B cell (primary cell): ENCODE data around the gene HSPBAP1. TPM values are rescaled to one million over a fixed set of nuclear protein-coding genes. Genes with fewer than 3 reads are reported as not detected.

Experiments used
- ATAC-seq: fragments of 200-7000 bp; cut with Tn5 transposase; one replicate; pipeline ENCODE4 v1.10.0; 2021; ENCODE audit warnings: low read depth, mild to moderate bottlenecking, moderate number of reproducible peaks, moderate library complexity
- CTCF ChIA-PET: fragments of 350-600 bp; sonication (Branson Sonifier 250); formaldehyde crosslinking; loops from one replicate; lab custom pipeline; 2021; ENCODE audit warnings: antibody characterized with exemption, inconsistent platforms; lab: Charles Lee
- POLR2A ChIA-PET: fragments of 350-600 bp; sonication (Branson Sonifier 250); formaldehyde crosslinking; loops from one replicate; lab custom pipeline; 2021; ENCODE audit warnings: antibody characterized with exemption; lab: Charles Lee
- DNase-seq: peaks from one replicate; pipeline ENCODE4 v3.0.0; 2013
- H2AFZ ChIP-seq: 2 replicates; pipeline ENCODE4 v1.6.1; 2012; ENCODE audit warnings: mild to moderate bottlenecking, low read depth, low read length; ENCODE audit not compliant: insufficient read depth, poor library complexity, severe bottlenecking
- H3K27ac ChIP-seq, 2 donors: 1 replicate in 1 of 2; 2 replicates in 1 of 2; pipeline ENCODE4 v1.5.1; 2012 to 2013; ENCODE audit warnings: low read length in 2 of 2, mild to moderate bottlenecking in 2 of 2, moderate library complexity in 1 of 2
- H3K27me3 ChIP-seq, 4 experiments: fragments of 200-600 bp in 1 of 4; sonication (generic) in 1 of 4; replicated peaks in 1 of 4; 1 replicate in 2 of 4; 2 replicates in 2 of 4; pipeline versions ENCODE4 v1.6.1 to v1.7.0; 2013 to 2016; ENCODE audit warnings: low read length in 3 of 4, mild to moderate bottlenecking in 2 of 4, mixed read lengths in 1 of 4, moderate library complexity in 1 of 4; ENCODE audit not compliant: insufficient read depth in 4 of 4, control insufficient read depth in 3 of 4; ENCODE audit errors: control extremely low read depth in 1 of 4
- H3K36me3 ChIP-seq, 2 experiments: replicated peaks in 1 of 2; 1 replicate in 1 of 2; 2 replicates in 1 of 2; pipeline versions ENCODE4 v1.6.1 to v1.7.1; 2013; ENCODE audit warnings: low read length in 1 of 2; ENCODE audit not compliant: insufficient read depth in 2 of 2, control insufficient read depth in 1 of 2; ENCODE audit errors: control extremely low read depth in 1 of 2, extremely low read depth in 1 of 2
- H3K4me1 ChIP-seq, 2 donors: fragments of 200-600 bp in 1 of 2; sonication (generic) in 1 of 2; 1 replicate in 1 of 2; 2 replicates in 1 of 2; pipeline versions ENCODE4 v1.5.1 to v1.6.1; 2013 to 2017; ENCODE audit warnings: low read length in 2 of 2; ENCODE audit not compliant: control insufficient read depth in 2 of 2, insufficient read depth in 2 of 2
- H3K4me2 ChIP-seq: replicated peaks from 2 replicates; pipeline ENCODE3; 2012; ENCODE audit warnings: mild to moderate bottlenecking, low read depth, low read length; ENCODE audit not compliant: poor library complexity, severe bottlenecking
- H3K4me3 ChIP-seq, 5 experiments: fragments of 200-600 bp in 1 of 5; sonication (generic) in 1 of 5; 1 replicate in 3 of 5; 2 replicates in 2 of 5; pipeline versions ENCODE4 v1.5.1 to v1.7.0; 2011 to 2016; ENCODE audit warnings: low read length in 4 of 5, mild to moderate bottlenecking in 4 of 5, low read depth in 2 of 5, control low read depth in 1 of 5, moderate library complexity in 1 of 5; ENCODE audit not compliant: insufficient read depth in 1 of 5; ENCODE audit errors: control extremely low read depth in 1 of 5, extremely low read depth in 1 of 5
- H3K79me2 ChIP-seq: fragments of 200-600 bp; sonication (generic); one replicate; pipeline ENCODE4 v1.6.0; 2016; ENCODE audit warnings: low read length; ENCODE audit not compliant: control insufficient read depth, insufficient read depth
- H3K9ac ChIP-seq: fragments of 200-600 bp; sonication (generic); 2 replicates; pipeline ENCODE4 v1.6.1; 2017; ENCODE audit warnings: mild to moderate bottlenecking, low read length, moderate library complexity
- H3K9me3 ChIP-seq, 3 donors: one replicate each; pipeline versions ENCODE4 v1.6.1 to v1.7.1; 2013; ENCODE audit warnings: low read length in 2 of 3; ENCODE audit not compliant: control insufficient read depth in 2 of 3, insufficient read depth in 1 of 3; ENCODE audit errors: control extremely low read depth in 1 of 3
- H4K20me1 ChIP-seq: 2 replicates; pipeline ENCODE4 v1.6.0; 2012; ENCODE audit warnings: mild to moderate bottlenecking, low read length; ENCODE audit not compliant: insufficient read depth, control insufficient read depth, poor library complexity, severe bottlenecking
- H3K27ac Mint-ChIP-seq: one replicate; pipeline ENCODE4 v1.8.0; 2021; ENCODE audit warnings: mixed read lengths
- H3K27me3 Mint-ChIP-seq: one replicate; pipeline ENCODE4 v1.8.0; 2021; ENCODE audit warnings: mixed read lengths
- H3K4me1 Mint-ChIP-seq: one replicate; pipeline ENCODE4 v1.8.0; 2021; ENCODE audit warnings: mixed read lengths
- H3K4me3 Mint-ChIP-seq: one replicate; pipeline ENCODE4 v1.8.0; 2021; ENCODE audit warnings: mixed read lengths
- H3K9me3 Mint-ChIP-seq: one replicate; pipeline ENCODE4 v1.8.0; 2022; ENCODE audit warnings: mixed read lengths; ENCODE audit not compliant: insufficient read depth
- CTCF ChIP-seq: fragments of 200-600 bp; IDR thresholded peaks from one replicate; pipeline ENCODE4 v1.8.0; 2022; ENCODE audit warnings: antibody characterized with exemption, mild to moderate bottlenecking
- EZH2 ChIP-seq: IDR thresholded peaks from 2 replicates; pipeline ENCODE4 v1.6.1; 2012; ENCODE audit warnings: borderline replicate concordance, low read depth, mild to moderate bottlenecking, moderate library complexity, low read length; ENCODE audit not compliant: insufficient read depth, poor library complexity, severe bottlenecking
- whole genome bisulfite sequencing: methylation state at CpG from one replicate; pipeline ENCODE4 v1.1.5; 2013; ENCODE audit warnings: missing lambda C conversion rate; ENCODE audit not compliant: insufficient coverage; 5-methylcytosine and 5-hydroxymethylcytosine counted together
- intact Hi-C: fragments of 100-400 bp; cut with micrococcal nuclease; formaldehyde crosslinking; loops from one replicate; pipeline ENCODE4 v1.10.0; 2022
- polyA plus RNA-seq: library from polyadenylated mRNA; depleted of rRNA; stranded (reverse); fragments of >200 nt; gene quantifications from 2 replicates; pipeline ENCODE4 v1.2.3, GENCODE V29; 2012
- total RNA-seq, 2 donors: library from RNA; stranded (reverse); fragments of 120-200 nt in 1 of 2; gene quantifications; 1 replicate in 1 of 2; 2 replicates in 1 of 2; pipeline versions ENCODE4 v1.2.3 to v1.2.4, GENCODE V29; 2013 to 2022

The HSPBAP1 gene
- total and polyA plus RNA-seq, 2 donors (not counting 1 experiment from before 2014, with no cell fraction given): 23.0 to 49.6 TPM

- H3K79me2 ChIP-seq: no peaks in the 10 kb centered on the region
- peaks cover 8 to 13% of the 10 kb centered on the region in 2 experiments for H3K36me3 ChIP-seq
- POLR2A ChIA-PET: no interaction called here
- no peak overlapping the region for H2AFZ ChIP-seq
- no peak overlapping the region for H3K27ac Mint-ChIP-seq
- no peaks in the 10 kb centered on the region for H3K4me1 Mint-ChIP-seq
- H3K9me3 Mint-ChIP-seq: peaks cover 4% of the 10 kb centered on the region
- H3K9ac ChIP-seq: no peak overlapping the region
- H3K4me1 ChIP-seq: no peaks in the 10 kb centered on the region
- H3K9me3 ChIP-seq: no peaks in the 10 kb centered on the region
- H3K27ac ChIP-seq: no peak overlapping the region
- ATAC-seq (no peak), DNase-seq (no peak)
- H3K4me3 Mint-ChIP-seq: no peak overlapping the region
- no CpG with 5 or more reads among the region's 4 CpGs for WGBS
- no peaks in the 10 kb centered on the region for H3K27me3 Mint-ChIP-seq
- intact Hi-C loops: no loop called here
- H4K20me1 ChIP-seq: no peaks in the 10 kb centered on the region
- no peak for TF ChIP-seq CTCF
- no peak for TF ChIP-seq EZH2
- no peak overlapping the region for H3K4me3 ChIP-seq
- H3K4me2 ChIP-seq: no peak overlapping the region
- CTCF ChIA-PET: interaction anchor here (0.7 to 3.2 kb wide), 3 partner anchors 10 to 1054 kb away, joined by 3 to 11 read pairs (median 4); partner anchors contain the start of gene SEMA5B
- H3K27me3 ChIP-seq: no peaks in the 10 kb centered on the region
Observed at GRCh38 chr3:122745369-122746021, 48.1 kb downstream of the HSPBAP1 start.

- no peak overlapping the region for H3K4me3 Mint-ChIP-seq
- TF ChIP-seq CTCF (no peak), EZH2 (no peak)
- no peak overlapping the region for H2AFZ ChIP-seq
- no peak overlapping the region for H3K27ac ChIP-seq
- no peaks in the 10 kb centered on the region for H3K9me3 ChIP-seq
- WGBS: 100% methylated on average over 1 of the region's 4 CpGs
- POLR2A ChIA-PET: no interaction called here
- no peak overlapping the region for H3K27ac Mint-ChIP-seq
- no peaks in the 10 kb centered on the region for H3K79me2 ChIP-seq
- no peak overlapping the region for H3K4me2 ChIP-seq
- H3K4me1 ChIP-seq: no peaks in the 10 kb centered on the region
- H3K4me3 ChIP-seq: no peak overlapping the region
- H3K9me3 Mint-ChIP-seq: peaks cover 4% of the 10 kb centered on the region
- no peaks in the 10 kb centered on the region for H3K27me3 ChIP-seq
- DNase-seq (no peak), ATAC-seq (no peak)
- H3K27me3 Mint-ChIP-seq: no peaks in the 10 kb centered on the region
- H3K36me3 ChIP-seq: peaks cover 8 to 25% of the 10 kb centered on the region in 2 experiments
- H3K4me1 Mint-ChIP-seq: no peaks in the 10 kb centered on the region
- intact Hi-C loops: no loop called here
- CTCF ChIA-PET: interaction anchor here (1.0 to 3.2 kb wide), 2 partner anchors 11 to 41 kb away, joined by 3 to 11 read pairs; no protein-coding TSS in a partner anchor
- H4K20me1 ChIP-seq: no peaks in the 10 kb centered on the region
- no peak overlapping the region for H3K9ac ChIP-seq
Observed at GRCh38 chr3:122743581-122744120, 50.0 kb downstream of the HSPBAP1 start.
